ENCODE results near the gene CHSY3. TPM values are rescaled to one million over a fixed set of nuclear protein-coding genes. Genes with fewer than 3 reads are reported as not detected.

The CHSY3 gene
- total RNA-seq, 4 donors from 2014 or later = 0.51 to 7.8 (median 2.2) TPM

DNA sequence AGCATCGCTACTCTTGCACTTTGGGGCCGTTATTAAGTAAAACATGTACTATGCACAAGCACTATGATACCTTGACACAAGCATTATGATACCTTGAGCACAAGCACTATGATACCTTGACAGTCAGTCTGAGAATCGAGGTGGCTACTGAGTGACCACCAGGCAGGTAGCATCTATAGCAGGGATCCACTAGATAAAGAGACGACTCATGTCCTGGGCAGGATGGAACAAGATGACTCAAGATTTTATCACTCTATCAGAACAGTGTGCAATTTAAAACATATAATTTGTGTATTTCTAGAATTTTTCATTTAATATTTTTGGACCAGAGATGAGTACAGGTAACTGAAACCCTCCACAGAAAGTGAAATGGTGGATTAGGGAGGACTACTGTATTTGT, 16.9 kb downstream of the CHSY3 start:
- no peak for ATAC-seq
- DNase-seq = no peak
- Histone ChIP-seq H3K27me3 (no peaks in the 10 kb centered on the region), H3K4me1 (peaks cover 0 to 5% of the 10 kb centered on the region in 2 donors), H3K9me3 (no peaks in the 10 kb centered on the region), H3K36me3 (no peaks in the 10 kb centered on the region), H3K27ac (no peak overlapping the region), H3K4me3 (no peak overlapping the region)
- intact Hi-C loops (cut with DNase I; ENCODE audit: low total_unique reads) (loop anchor here (5.0 kb wide), 1 partner anchor 41 kb away; no protein-coding TSS in a partner anchor), in situ Hi-C loops (cut with MboI; ENCODE audit: low sequenced_read_pairs in 4 of 4) (loop anchor here in 1 of 4 donors (25.0 kb wide), 1 partner anchor 1191 kb away; no protein-coding TSS in a partner anchor)
- TF ChIP-seq, protein P1, sequence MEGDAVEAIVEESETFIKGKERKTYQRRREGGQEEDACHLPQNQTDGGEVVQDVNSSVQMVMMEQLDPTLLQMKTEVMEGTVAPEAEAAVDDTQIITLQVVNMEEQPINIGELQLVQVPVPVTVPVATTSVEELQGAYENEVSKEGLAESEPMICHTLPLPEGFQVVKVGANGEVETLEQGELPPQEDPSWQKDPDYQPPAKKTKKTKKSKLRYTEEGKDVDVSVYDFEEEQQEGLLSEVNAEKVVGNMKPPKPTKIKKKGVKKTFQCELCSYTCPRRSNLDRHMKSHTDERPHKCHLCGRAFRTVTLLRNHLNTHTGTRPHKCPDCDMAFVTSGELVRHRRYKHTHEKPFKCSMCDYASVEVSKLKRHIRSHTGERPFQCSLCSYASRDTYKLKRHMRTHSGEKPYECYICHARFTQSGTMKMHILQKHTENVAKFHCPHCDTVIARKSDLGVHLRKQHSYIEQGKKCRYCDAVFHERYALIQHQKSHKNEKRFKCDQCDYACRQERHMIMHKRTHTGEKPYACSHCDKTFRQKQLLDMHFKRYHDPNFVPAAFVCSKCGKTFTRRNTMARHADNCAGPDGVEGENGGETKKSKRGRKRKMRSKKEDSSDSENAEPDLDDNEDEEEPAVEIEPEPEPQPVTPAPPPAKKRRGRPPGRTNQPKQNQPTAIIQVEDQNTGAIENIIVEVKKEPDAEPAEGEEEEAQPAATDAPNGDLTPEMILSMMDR (IDR thresholded peaks at IDR 0.05 in 4 of 5, conservative IDR thresholded peaks at IDR 0.05 in 1 of 5) = no peak
- TF ChIP-seq POLR2A (IDR thresholded peaks at IDR 0.05) = no peak

GRCh38 chr5:129930221-129930620, 26.0 kb downstream of the CHSY3 start:
- no peak for DNase-seq
- Histone ChIP-seq H3K4me1 (no peaks in the 10 kb centered on the region), H3K27me3 (no peaks in the 10 kb centered on the region), H3K4me3 (no peak overlapping the region), H3K36me3 (no peaks in the 10 kb centered on the region), H3K9me3 (no peaks in the 10 kb centered on the region), H3K27ac (no peak overlapping the region)
- no peak for ATAC-seq
- intact Hi-C loops (cut with DNase I; ENCODE audit: low total_unique reads) = no loop called here
- TF ChIP-seq POLR2A (IDR thresholded peaks at IDR 0.05) = no peak
- TF ChIP-seq, protein P1 (IDR thresholded peaks at IDR 0.05 in 4 of 5, conservative IDR thresholded peaks at IDR 0.05 in 1 of 5) = no peak
- in situ Hi-C loops (cut with MboI; ENCODE audit: low sequenced_read_pairs in 4 of 4) = no loop called here

DNA sequence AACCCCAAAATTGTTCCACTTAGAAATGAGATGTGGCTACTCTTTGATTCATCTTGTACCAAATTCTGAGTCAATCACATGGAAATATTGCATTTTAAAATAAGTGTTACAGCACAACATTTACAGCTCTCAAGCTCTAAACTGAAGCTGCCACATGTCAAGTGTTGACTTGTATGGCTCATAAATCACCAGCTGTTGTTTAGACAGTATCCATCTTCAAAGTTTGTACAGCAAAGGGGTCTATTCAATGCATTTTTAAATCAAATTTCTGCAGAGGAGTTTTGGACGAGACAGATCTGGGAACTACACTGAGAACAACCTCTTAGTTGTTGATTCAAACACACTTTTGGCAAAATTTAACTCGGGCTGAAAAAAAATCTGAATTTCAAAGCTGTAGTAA, 31.4 kb downstream of the CHSY3 start:
- H3K27ac ChIP-seq = no peak overlapping the region
- no peak overlapping the region for H3K4me3 ChIP-seq
- TF ChIP-seq, protein P1 (IDR thresholded peaks at IDR 0.05 in 4 of 5, conservative IDR thresholded peaks at IDR 0.05 in 1 of 5) = no peak
- TF ChIP-seq POLR2A (IDR thresholded peaks at IDR 0.05) = no peak
- ATAC-seq (no peak), DNase-seq (no peak)
- no peaks in the 10 kb centered on the region for H3K4me1 ChIP-seq
- no peaks in the 10 kb centered on the region for H3K9me3 ChIP-seq
- intact Hi-C loops (cut with DNase I; ENCODE audit: low total_unique reads) = no loop called here
- no peaks in the 10 kb centered on the region for H3K36me3 ChIP-seq
- no peaks in the 10 kb centered on the region for H3K27me3 ChIP-seq
- in situ Hi-C loops (cut with MboI; ENCODE audit: low sequenced_read_pairs in 4 of 4) = no loop called here

DNA sequence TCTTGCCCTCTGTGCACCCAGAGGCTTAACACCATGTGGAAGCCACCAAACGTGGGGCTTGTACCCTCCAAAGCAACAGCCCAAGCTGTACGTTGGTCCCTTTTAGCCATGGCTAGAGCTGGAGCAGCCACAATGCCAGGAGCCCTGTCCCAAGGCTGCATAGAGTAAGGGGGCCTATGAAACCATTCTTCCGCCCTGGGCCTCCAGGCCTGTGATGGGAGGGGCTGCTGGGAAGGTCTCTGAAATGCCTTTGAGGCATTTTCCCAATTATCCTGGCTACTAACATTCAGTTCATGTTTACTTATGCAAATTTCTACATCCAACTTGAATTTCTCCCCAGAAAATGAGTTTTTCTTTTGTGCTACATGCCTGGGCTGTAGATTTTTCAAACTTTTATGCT, 33.8 kb downstream of the CHSY3 start:
- in situ Hi-C loops (cut with MboI; ENCODE audit: low sequenced_read_pairs in 4 of 4) = no loop called here
- no peak overlapping the region for H3K4me3 ChIP-seq
- no peaks in the 10 kb centered on the region for H3K9me3 ChIP-seq
- H3K36me3 ChIP-seq = no peaks in the 10 kb centered on the region
- no peak for TF ChIP-seq POLR2A (IDR thresholded peaks at IDR 0.05)
- TF ChIP-seq, protein P1 (IDR thresholded peaks at IDR 0.05 in 4 of 5, conservative IDR thresholded peaks at IDR 0.05 in 1 of 5) = no peak
- H3K4me1 ChIP-seq = no peaks in the 10 kb centered on the region
- no peaks in the 10 kb centered on the region for H3K27me3 ChIP-seq
- intact Hi-C loops (cut with DNase I; ENCODE audit: low total_unique reads) = no loop called here
- no peak for ATAC-seq
- H3K27ac ChIP-seq = no peak overlapping the region
- no peak for DNase-seq

DNA sequence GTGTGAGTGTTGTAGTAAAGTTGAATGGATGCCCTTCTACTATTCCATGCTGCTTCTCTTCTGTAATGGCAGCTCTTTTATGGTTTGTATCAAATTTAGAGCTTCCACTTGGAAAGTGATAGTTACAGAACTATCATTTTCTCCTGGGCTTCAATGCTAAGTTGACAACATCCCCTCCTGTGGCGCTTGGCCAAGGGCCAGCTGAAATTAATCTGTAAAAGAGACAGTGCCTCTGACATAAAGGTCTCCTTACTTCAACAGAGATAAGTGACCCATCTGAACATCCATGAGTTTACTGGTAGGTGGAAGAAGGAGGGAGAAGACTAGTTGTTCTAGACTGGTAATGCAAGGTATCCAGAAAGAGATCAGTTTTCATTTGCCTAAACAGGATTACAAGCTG, 39.7 kb downstream of the CHSY3 start:
- TF ChIP-seq, protein P1 (IDR thresholded peaks at IDR 0.05 in 4 of 5, conservative IDR thresholded peaks at IDR 0.05 in 1 of 5) = no peak
- no peak for TF ChIP-seq POLR2A (IDR thresholded peaks at IDR 0.05)
- DNase-seq (no peak), ATAC-seq (no peak)
- H3K4me1 ChIP-seq = no peaks in the 10 kb centered on the region
- in situ Hi-C loops (cut with MboI; ENCODE audit: low sequenced_read_pairs in 4 of 4) (no loop called here), intact Hi-C loops (cut with DNase I; ENCODE audit: low total_unique reads) (no loop called here)
- no peak overlapping the region for H3K4me3 ChIP-seq
- no peaks in the 10 kb centered on the region for H3K36me3 ChIP-seq
- H3K27ac ChIP-seq = no peak overlapping the region
- H3K9me3 ChIP-seq = no peaks in the 10 kb centered on the region
- H3K27me3 ChIP-seq = no peaks in the 10 kb centered on the region

Data from gastrocnemius medialis (tissue), 4 donors.